Fibroblast of upper back skin (primary cell): ENCODE measurements around the gene RAD21L1.
"Not testable (repeated sequence)": the region's sequence is repeated elsewhere in the genome, so short reads cannot be mapped to it uniquely, and the experiment has no call there.

ENCODE experiments used
- DNase-seq: peaks from one replicate; pipeline ENCODE4 v3.0.0-alpha.2; 2013

Gene RAD21L1

GRCh38 chr20:1199964-1200363, 25.9 kb upstream of the RAD21L1 start:
- DNase-seq: no peak

- no peak for DNase-seq
Measured at GRCh38 chr20:1202762-1203504, 22.9 kb upstream of the RAD21L1 start, which contains the start of gene C20orf202. TSS of gene C20orf202 (plus strand) at chr20:1203454. CDS start at chr20:1203586, 132 bp downstream.

DNA sequence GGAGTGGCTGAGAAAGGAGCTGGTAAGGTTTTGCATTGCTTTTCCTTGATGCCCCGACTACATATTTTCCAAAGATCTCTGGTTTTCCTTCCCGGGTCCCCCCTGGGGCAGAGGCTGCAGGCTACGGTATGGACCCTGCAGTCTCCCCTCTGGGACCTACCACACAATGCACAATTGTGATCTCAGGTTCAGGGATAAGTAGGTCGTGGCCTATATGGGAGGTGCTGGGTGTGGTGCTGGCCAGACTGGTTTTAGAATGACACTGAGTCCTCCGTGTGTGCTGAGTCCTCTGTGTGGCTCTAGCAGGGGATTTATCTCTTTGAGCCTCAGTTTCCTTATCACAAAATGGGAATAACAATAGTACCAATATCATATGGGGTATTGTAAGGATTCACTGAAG, 22.2 kb upstream of the RAD21L1 start:
- no peak for DNase-seq

- DNase-seq: no peak
Measured at GRCh38 chr20:1204113-1204512, 21.7 kb upstream of the RAD21L1 start.

DNA sequence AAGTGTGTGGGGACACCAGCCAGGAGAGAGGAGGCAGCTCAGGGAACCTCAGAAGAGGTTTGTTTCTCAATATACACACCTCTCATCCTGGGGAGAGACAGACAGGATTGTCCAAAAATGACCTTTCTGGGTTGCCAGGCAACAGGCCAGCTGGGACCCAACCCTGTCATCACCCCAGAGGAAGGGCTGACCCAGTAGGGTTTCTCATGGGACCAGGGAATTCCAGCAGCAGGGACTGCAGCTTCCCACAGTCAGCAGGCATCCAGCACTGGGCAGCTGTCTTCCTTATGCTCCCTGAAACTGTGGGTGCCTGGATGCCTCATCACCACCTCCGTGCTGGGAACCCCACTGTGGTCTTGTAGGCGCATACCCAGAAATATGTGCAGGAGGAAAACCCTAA, 21.3 kb upstream of the RAD21L1 start:
- DNase-seq: no peak

- no peak for DNase-seq
Measured at GRCh38 chr20:1205802-1206201, 20.0 kb upstream of the RAD21L1 start.

DNA sequence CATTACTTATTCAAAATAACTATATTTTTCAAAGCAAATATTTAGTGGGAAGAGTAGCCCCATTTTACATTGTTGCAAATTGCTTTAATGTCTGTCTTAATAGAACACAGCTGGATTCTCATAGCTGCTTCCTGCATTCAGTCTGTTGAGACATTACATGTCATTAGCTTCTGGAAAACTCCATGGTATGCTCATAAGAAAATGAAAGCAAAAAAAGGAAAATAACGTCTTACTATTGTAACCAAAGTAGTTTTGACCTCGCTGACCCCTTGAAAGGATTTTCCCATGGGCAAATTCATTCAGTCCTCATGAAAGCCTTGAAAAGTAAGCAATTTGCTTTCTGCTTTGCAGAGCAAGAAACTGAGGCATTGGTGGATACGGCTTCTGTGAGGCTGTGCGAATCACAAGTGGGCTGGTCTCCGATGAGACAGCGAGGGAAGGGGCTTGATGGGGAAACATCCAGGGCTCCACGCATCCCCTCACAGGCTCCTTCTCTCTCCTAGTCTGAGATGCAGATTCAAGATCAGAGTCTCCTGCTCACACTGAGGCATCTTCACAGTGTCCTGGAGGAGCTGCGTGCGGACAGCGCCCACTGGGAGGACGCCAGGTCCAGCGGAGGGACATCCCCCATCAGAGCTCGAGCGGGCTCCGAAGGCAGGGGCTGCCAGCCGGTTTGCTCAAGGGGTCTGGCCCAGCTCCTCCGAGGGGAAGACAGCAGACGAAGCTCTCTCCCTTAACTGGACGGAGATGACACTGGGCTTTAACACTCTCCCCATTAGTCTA, 19.3 kb upstream of the RAD21L1 start:
- no peak for DNase-seq

DNA sequence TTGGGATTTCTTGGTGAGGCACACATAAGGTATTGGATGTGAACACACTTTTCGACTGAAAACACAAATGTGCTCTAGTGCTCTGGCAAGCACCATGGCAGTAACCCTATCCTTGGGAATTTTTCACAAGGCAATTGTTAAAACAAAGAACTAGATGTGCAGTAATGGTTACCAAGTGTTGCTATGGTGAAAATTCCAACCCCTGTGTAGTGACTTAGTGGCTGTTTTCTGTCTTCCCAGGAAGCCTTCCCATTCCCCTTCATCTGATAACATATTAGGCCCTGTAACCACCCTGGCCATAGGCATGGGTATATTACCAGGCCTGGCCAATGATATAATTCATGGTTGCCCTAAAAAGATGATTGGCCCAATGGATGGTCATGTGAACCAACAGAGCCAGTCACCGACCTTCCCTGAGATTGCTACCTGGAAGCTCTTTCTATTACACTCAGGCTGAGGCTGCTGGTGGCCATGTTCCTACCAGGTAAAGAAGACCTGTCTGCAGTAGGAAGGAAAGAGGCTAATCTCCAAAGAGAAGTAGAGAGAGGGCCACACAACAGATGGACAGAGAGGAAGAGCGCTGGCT, 18.5 kb upstream of the RAD21L1 start:
- DNase-seq: no peak

DNA sequence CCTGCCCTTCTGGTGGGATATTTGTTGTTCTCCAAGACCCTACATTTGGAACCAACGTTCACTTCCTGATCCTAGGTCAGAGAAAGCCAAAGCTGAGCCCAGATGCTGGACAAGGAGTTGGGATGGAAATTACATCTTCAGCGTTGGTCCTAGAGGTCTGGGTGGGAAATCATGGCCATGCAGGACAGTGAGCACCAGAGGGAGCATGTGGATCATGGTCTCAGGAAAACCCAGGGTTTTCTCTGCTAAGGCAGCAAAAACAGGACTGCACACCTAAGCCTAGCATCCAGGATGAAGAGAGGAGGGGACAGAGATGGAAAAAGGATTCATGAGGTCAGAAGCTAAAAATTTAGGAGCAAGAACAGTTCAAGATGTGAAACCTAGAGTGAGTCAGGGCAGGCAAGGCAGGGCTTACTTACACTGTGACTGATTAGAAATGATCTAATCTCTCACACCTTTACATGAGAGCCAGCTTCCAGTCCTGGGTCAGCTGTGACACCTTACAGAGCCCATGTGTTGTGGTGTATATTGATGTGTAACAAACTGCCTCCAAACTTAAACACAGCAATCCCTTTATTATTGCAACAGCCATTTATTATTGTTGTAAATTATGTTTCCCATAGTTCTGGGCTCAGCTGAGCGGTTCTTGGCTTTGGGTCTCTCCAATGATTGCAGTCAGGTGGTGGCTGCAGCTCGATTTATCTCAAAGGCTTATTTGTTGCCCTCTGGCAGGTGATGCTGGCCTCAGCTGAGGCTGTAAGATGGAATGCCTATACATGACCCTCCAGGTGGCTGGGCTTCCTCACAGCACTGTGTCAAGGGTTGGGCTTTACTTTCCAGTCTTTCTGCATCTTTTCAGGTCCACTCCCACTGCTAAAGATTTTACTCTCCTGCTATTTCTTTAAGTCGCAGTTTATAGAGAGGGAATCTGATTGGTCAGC, 16.1 kb upstream of the RAD21L1 start:
- no peak for DNase-seq

DNA sequence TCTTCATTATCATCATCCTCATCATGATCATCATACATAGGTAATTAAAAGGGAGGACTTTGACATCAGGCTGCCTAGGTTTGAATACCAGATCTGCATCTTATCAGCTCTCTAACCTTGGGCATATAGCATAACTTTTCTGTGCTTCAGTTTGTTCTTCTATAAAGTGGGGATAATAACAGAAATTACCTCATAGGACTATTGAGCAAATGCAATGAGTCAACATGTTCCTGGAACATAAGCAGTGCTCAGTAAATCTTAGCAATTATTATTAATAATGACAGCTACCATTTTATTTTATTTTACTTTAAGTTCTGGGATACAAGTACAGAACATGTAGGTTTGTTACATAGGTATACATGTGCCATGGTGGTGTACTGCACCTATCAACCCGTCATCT, 15.3 kb upstream of the RAD21L1 start:
- DNase-seq: no peak

GRCh38 chr20:1212023-1212422, 13.8 kb upstream of the RAD21L1 start:
- no peak for DNase-seq

GRCh38 chr20:1212607-1213396, 13.0 kb upstream of the RAD21L1 start:
- peak; percentile 57 for DNase-seq

DNA sequence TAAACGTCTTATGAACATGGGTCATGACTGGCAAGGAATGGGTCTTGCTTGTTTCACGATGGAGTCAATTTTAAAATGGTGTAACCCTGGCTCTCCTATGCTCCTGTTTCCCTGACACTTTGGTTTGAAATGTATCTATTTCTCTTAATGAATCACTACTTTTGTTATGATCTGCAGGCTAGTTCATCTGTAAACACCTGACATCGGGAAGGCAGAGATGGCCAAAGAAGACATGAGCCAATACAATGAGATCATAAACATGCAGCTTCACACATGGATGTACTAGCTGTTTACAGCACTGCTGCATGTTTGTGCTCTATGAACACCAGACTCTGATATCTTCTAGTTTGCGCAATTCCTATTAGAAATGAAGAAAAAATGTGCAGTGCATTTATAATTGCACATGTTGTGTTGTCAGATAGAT, 11.0 kb upstream of the RAD21L1 start:
- DNase-seq: no peak

DNA sequence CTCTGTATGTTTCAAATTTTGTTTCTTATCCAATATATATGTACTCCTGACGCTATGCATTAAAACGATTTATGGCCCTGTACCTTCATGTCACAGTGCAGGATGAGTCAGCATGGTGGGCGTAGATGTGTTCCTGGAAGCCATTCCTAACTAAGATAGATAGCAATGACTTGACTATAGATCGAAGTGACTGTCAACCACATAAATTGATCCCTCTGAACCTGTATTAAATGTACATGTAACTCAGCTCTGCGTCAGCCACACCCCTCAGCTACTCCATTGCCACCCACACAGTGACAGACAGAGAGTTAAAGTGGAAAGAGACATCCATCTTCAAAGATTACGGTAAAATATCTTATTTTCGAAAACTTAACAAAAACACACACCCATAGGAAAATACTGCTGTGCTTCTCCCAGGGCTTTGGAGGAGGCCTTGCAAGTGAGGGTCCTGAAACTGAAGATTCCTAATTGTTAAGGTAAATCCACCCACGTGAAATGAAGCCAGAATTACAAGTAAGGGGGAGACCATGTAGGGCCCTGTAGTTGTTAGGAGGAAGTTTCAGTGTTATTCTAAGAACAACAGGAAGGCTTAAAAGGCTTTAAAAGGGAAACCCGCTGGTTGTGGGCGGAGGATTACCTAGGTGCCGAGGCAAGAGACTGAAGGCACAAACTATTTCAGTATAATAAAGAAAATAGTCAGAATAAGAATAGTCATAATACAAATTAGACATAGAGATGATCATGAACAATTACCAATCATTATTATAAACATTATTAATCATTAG, 10.3 kb upstream of the RAD21L1 start:
- DNase-seq: no peak

- DNase-seq: not testable (repeated sequence)
Measured at GRCh38 chr20:1216527-1217427, 9.1 kb upstream of the RAD21L1 start.

DNA sequence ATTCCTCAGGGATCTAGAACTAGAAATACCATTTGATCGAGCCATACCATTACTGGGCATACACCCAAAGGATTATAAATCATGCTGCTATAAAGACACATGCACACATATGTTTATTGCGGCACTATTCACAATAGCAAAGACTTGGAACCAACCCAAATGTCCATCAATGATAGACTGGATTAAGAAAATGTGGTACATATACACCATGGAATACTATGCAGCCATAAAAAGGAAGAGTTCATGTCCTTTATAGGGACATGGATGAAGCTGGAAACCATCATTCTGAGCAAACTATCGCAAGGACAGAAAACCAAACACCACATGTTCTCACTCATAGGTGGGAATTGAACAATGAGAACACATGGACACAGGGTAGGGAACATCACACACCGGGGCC, 3.1 kb upstream of the RAD21L1 start:
- DNase-seq: not testable (repeated sequence)

DNA sequence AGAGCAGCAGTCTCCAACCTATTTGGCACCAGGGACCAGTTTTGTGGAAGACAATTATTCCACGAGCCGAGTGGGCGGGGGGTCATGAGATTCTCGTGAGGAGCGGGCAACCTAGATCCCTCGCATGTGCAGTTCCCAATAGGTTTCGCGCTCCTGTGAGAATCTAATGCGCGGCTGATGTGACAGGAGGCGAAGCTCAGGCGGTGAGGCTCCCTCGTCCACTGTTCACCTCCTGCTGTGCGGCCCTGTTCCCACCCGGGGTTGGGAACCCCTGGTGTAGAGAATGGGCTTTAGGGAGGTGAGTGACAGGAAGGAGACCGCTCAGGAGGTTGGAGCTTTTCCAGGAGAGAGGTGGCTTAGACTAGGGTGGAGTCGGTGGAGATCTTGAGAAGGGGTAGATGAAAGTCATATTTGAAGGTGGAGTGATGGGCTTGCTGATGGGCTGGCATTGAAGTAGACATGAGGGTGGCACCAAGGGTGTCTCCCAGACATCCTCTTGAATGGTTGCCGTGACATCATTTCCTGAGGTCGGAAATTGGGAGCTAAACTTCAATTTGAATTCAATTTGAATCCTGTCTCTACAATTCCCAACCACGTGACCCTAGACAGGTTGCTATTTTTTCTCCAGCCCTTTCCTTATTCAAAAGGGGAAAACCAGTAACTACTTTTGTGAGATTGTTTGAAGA, 1.5 kb upstream of the RAD21L1 start:
- no peak for DNase-seq

DNA sequence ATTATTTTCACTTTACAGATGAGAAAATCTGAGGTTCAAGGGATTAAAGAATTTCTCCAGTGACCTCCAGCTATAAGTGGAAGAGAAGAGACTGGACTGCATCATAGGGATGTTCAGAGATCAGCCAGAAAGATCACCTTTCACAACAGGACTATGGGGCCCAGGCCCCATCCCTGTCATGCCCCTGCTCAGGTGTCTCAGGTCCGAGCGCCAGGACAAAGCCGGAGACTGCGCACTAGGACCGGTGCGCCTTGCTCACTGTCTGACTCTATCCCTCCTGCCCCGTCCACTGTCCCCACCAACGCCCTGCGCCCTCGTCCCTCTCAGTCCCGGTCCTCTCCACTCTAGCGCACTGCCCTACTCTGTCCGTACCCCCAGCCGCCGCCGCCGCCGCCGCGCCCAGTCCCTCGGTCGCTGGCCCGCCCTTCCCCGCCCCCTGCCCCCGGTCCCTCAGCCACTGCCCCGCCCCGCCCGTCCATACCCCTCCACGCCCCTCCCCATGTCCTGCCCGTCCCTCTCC, 521 bp upstream of the RAD21L1 start:
- no peak for DNase-seq

GRCh38 chr20:1229541-1229940, 3.7 kb downstream of the RAD21L1 start:
- DNase-seq: no peak
